HG03457 (cell line): ENCODE data around the gene DNER.

Experiments used
- ATAC-seq: cut with Tn5 transposase; IDR thresholded peaks from one replicate; pipeline ENCODE4 v1.9.1; 2021; ENCODE audit warnings: moderate number of reproducible peaks; ENCODE audit not compliant: unreplicated experiment

The DNER gene

GRCh38 chr2:229673676-229674075 is 40.7 kb downstream of the DNER start:
- no peak for ATAC-seq

- no peak for ATAC-seq
Measured at GRCh38 chr2:229672021-229672420, 42.3 kb downstream of the DNER start.

GRCh38 chr2:229669841-229670240 is 44.5 kb downstream of the DNER start:
- no peak for ATAC-seq

DNA sequence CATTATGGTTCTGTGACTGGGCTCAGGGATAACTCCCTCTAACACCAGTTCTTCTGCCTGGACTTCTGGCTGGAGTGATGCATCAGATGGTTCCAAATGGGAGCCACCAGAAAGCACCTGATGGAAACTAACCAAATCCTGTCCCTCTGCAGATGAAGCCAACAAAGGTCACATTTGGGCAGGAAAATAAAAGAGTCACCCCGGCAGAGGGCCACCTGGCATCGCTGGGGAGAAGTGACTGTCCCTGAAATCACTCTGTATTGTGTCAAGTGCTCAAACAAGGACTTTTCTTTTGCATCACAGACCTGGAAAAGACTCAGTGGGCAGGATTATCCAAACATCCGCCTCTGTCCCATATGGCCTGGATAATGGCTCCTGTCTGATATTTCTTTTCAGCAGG is 47.5 kb downstream of the DNER start:
- ATAC-seq, result no peak

DNA sequence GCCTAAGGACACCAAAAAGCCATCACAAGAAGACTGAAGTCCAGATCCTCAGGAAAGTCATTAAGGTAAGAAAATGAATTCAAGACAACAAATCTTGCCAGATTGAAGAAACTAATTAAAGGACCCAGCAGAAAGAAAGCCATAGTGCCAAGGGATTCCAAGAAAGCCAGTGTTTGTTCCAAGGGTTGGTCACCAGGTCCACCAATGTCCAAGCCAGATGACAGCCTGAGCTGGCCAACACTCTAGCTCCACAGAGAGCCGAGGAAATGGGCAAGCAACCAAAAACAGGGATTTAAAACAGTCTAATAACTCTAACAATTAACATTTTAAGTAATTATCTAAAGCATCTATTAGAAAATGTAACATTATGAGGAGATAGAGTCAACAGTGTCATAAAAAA is 49.2 kb downstream of the DNER start:
- no peak for ATAC-seq

DNA sequence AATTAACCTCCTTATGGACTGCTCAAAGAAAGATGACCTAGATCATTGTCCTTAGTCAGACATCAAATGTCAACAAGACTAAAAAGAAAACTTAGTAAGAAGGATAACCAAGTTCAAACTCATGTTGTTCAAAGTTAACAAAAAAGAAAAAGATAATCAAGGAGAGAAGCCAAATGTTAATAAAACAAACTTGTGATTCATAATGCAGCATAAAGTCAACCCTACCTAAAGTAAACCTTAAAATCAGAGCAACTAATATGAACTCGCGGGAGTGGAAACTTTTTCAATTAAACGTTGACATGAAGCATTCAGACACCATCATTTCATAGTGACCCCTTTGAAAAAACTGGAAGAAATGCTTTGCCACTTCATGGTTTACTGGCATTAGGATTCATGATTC is 52.9 kb downstream of the DNER start:
- ATAC-seq, result no peak

DNA sequence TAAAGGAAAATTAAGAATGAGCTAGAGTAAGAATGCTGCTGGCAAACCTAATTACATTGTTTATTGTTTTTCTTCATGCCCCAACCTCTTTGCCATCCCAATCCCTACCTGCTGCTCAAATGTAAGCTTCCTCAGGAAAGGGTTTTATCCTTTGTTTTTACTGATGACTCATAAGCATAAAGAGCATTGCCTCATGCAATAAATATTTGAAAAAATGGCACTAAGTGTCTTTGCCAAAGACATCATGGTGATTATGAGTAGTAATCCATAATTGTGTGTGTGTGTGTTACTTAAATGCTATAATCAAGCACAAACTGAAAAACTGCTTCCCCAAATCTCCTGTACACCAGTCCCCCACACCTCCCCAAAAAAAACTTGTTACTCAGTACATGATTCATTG is 53.4 kb downstream of the DNER start:
- ATAC-seq, result no peak

- ATAC-seq, result no peak
Measured at GRCh38 chr2:229660391-229660790, 54.0 kb downstream of the DNER start.

- no peak for ATAC-seq
Measured at GRCh38 chr2:229658004-229658403, 56.4 kb downstream of the DNER start.

DNA sequence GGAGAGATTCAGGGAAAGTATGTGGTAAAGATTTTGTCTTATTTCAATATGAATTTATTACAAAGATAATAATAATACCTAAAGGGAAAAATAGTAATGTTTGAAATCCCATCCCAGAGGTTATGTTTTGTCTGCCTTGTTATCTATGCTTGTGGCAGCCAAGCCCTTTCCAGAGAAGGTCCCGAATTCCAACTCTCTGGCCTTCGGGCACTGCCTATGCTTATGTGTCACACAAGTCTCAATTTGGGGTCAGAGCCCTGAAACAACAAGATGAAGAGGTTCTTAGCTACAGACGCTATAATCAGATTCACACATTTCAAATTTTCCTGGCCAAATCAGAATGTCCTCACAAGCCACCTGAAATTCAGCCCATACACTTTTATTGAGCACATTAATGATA is 59.9 kb downstream of the DNER start:
- ATAC-seq, result no peak

DNA sequence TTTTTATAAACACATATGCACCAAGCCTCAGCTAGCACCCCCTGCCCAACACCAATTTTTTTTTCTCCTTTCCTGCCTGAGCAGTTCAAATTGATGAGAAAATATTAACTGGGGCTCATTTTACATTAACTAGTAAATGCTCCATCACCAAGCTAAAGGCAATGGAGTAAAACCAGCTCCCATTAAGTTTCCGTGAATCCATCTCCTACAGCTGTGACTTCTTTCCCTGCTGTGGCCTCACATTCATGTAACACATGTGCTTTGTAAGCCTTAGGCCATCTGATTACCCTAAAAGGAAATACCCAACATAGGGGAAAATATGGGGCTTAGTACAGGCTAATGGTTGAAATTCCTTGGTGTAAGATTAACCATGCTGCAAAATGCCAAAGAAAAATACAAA is 60.8 kb downstream of the DNER start:
- ATAC-seq, result no peak

DNA sequence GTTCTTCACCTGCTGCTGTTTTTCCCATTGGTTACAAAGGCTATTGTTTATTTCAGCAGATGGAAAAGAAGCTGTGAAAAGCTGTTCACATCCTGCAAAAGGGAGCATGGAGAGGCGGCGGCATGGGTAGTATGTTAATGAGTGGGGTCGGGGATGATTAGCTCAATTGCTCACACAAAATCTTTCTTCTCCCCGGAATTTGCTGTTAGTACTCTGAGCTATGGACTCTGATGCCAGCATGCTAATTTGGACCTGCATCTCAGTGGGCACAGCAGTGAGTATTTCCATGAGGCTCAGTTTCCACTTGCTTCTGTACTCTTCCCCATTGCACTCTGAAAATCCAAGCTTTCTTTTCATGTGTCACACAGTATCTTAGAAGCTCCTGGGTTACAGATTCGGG is 61.6 kb downstream of the DNER start:
- ATAC-seq, result no peak

DNA sequence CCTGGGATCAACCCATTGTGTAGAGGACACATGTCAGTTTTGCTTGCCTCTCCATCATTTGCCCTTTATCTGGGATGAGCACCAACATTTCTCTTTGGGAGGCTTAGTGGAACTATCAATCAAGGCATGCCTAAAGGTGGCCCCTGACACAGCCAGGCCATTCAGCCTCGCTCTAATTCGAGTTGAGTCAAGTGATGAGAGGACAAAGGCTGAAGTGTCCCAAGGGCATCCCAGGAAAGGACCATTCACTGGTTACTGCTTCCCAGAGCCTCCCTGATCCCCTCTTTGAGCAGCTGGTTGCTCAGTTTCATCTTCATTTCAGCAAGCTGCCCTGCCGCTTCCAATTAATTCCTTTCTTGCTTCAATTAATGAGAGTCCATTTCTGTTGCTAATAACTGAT is 63.5 kb downstream of the DNER start:
- ATAC-seq, result no peak

DNA sequence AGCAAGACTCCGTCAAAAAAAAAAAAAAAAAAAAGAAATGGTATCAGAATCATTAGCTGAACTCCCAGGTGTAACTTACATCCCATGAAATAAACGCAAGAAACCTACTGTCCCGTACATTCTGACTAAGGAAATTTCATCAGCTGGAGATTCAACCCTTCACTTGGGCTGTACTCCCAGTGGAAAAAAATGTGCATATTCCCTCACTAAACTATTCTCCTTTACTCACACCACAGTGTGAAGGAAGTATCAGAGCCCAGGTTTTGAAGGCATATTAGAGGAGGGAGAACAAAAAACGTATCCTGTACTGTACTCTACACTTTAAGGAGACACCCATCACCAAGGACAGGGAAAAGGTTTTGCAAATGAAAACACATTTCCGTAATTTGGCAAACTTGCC is 64.3 kb downstream of the DNER start:
- no peak for ATAC-seq

GRCh38 chr2:229646186-229646723 is 68.1 kb downstream of the DNER start:
- ATAC-seq, result no peak

DNA sequence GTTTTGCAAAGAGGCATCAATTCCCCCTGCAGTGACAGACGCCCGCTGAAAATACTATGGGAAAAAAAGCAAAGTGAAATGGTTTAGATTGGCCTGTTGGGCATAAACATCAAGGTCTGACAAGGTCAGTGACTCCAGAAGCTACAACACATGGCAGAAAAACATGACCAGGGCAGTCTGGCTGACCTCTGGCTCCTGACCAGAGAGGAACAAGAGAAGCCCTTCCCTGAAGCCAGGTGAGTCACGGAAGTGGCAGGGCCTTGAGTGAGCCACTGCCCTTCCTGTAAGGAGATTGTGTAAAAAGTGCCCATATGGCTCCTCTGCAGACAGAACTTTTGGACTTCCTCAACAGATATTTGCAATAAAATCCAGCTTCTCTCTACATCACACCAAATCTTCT is 72.0 kb downstream of the DNER start:
- no peak for ATAC-seq

GRCh38 chr2:229641676-229642075 is 72.7 kb downstream of the DNER start:
- no peak for ATAC-seq

GRCh38 chr2:229640636-229641035 is 73.7 kb downstream of the DNER start:
- no peak for ATAC-seq

GRCh38 chr2:229636571-229636970 is 77.8 kb downstream of the DNER start:
- ATAC-seq, result no peak

GRCh38 chr2:229635371-229635680 is 79.0 kb downstream of the DNER start:
- ATAC-seq, result no peak

- no peak for ATAC-seq
Measured at GRCh38 chr2:229634601-229635370, 79.6 kb downstream of the DNER start.

GRCh38 chr2:229633556-229633955 is 80.8 kb downstream of the DNER start:
- ATAC-seq, result no peak

- no peak for ATAC-seq
Measured at GRCh38 chr2:229629039-229629438, 85.3 kb downstream of the DNER start.
